Measurements from ENCODE around the gene DMAP1.

Gene DMAP1

DNA sequence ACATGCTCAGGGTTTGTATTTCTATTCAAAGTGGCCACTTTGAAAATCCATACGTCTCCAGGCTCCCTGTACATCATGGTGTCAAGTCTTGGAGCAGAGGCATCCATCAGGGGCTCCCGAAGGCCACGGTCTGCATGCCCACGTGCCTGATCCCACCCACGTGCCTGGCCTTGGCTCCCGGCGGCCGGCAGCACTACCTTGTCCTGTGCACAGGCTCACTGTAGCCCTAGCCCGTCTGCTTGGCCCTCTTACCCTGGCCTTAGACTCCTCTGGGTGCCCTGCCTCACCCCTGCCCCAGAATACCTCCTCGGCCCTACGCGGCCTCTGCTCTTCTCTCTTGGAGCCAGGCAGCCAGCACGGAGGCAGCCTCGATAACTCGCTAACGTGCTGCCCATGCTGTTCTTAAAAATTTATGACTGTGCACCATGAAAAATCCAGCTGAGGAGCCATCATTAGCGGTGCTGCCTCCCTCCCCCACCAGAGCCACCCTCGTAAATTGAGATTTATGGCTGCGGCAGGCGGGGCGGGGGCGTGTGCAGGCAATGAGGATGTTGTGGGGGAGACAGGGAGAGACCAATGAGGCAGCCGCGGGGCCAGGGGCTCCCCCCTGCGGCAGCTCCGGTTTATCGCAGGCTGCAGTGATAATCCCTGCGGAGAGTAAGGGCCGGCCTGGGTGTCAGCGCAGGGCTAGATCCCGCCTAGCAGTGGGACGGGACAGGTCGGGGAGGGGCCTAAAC, 24.6 kb downstream of the DMAP1 start (continued):
- TF ChIP-seq, protein P1, sequence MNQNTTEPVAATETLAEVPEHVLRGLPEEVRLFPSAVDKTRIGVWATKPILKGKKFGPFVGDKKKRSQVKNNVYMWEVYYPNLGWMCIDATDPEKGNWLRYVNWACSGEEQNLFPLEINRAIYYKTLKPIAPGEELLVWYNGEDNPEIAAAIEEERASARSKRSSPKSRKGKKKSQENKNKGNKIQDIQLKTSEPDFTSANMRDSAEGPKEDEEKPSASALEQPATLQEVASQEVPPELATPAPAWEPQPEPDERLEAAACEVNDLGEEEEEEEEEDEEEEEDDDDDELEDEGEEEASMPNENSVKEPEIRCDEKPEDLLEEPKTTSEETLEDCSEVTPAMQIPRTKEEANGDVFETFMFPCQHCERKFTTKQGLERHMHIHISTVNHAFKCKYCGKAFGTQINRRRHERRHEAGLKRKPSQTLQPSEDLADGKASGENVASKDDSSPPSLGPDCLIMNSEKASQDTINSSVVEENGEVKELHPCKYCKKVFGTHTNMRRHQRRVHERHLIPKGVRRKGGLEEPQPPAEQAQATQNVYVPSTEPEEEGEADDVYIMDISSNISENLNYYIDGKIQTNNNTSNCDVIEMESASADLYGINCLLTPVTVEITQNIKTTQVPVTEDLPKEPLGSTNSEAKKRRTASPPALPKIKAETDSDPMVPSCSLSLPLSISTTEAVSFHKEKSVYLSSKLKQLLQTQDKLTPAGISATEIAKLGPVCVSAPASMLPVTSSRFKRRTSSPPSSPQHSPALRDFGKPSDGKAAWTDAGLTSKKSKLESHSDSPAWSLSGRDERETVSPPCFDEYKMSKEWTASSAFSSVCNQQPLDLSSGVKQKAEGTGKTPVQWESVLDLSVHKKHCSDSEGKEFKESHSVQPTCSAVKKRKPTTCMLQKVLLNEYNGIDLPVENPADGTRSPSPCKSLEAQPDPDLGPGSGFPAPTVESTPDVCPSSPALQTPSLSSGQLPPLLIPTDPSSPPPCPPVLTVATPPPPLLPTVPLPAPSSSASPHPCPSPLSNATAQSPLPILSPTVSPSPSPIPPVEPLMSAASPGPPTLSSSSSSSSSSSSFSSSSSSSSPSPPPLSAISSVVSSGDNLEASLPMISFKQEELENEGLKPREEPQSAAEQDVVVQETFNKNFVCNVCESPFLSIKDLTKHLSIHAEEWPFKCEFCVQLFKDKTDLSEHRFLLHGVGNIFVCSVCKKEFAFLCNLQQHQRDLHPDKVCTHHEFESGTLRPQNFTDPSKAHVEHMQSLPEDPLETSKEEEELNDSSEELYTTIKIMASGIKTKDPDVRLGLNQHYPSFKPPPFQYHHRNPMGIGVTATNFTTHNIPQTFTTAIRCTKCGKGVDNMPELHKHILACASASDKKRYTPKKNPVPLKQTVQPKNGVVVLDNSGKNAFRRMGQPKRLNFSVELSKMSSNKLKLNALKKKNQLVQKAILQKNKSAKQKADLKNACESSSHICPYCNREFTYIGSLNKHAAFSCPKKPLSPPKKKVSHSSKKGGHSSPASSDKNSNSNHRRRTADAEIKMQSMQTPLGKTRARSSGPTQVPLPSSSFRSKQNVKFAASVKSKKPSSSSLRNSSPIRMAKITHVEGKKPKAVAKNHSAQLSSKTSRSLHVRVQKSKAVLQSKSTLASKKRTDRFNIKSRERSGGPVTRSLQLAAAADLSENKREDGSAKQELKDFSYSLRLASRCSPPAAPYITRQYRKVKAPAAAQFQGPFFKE (tag by site-specific recombination; IDR thresholded peaks at IDR 0.05; ENCODE audit: borderline replicate concordance): no peak
- TF ChIP-seq ZFP41 (tag by site-specific recombination; IDR thresholded peaks at IDR 0.05; ENCODE audit: borderline replicate concordance) (no peak), ZNF544 (tag by site-specific recombination; IDR thresholded peaks at IDR 0.05) (no peak), ZNF626 (tag by site-specific recombination; IDR thresholded peaks at IDR 0.05) (no peak), ZFP3 (tag by site-specific recombination; IDR thresholded peaks at IDR 0.05; ENCODE audit: low read depth) (no peak), SALL2 (tag by site-specific recombination; IDR thresholded peaks at IDR 0.05; ENCODE audit: borderline replicate concordance) (no peak), ZNF239 (tag by site-specific recombination; IDR thresholded peaks at IDR 0.05) (no peak), ZNF416 (tag by site-specific recombination; IDR thresholded peaks at IDR 0.05) (no peak), ZNF324 (tag by site-specific recombination; IDR thresholded peaks at IDR 0.05) (peak; percentile 97), TCF7L2 (IDR thresholded peaks at IDR 0.05; ENCODE audit: borderline replicate concordance, low read depth, low read length) (no peak), ZNF155 (tag by site-specific recombination; IDR thresholded peaks at IDR 0.05) (no peak), ZNF426 (tag by site-specific recombination; IDR thresholded peaks at IDR 0.05) (no peak), ZNF184 (tag by site-specific recombination; IDR thresholded peaks at IDR 0.05) (no peak), ZNF510 (tag by site-specific recombination; IDR thresholded peaks at IDR 0.05; ENCODE audit: insufficient replicate concordance) (no peak)
- TF ChIP-seq, protein P2, sequence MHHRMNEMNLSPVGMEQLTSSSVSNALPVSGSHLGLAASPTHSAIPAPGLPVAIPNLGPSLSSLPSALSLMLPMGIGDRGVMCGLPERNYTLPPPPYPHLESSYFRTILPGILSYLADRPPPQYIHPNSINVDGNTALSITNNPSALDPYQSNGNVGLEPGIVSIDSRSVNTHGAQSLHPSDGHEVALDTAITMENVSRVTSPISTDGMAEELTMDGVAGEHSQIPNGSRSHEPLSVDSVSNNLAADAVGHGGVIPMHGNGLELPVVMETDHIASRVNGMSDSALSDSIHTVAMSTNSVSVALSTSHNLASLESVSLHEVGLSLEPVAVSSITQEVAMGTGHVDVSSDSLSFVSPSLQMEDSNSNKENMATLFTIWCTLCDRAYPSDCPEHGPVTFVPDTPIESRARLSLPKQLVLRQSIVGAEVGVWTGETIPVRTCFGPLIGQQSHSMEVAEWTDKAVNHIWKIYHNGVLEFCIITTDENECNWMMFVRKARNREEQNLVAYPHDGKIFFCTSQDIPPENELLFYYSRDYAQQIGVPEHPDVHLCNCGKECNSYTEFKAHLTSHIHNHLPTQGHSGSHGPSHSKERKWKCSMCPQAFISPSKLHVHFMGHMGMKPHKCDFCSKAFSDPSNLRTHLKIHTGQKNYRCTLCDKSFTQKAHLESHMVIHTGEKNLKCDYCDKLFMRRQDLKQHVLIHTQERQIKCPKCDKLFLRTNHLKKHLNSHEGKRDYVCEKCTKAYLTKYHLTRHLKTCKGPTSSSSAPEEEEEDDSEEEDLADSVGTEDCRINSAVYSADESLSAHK (tag by site-specific recombination; IDR thresholded peaks at IDR 0.05): peak; percentile 90
- TF ChIP-seq, protein P3, sequence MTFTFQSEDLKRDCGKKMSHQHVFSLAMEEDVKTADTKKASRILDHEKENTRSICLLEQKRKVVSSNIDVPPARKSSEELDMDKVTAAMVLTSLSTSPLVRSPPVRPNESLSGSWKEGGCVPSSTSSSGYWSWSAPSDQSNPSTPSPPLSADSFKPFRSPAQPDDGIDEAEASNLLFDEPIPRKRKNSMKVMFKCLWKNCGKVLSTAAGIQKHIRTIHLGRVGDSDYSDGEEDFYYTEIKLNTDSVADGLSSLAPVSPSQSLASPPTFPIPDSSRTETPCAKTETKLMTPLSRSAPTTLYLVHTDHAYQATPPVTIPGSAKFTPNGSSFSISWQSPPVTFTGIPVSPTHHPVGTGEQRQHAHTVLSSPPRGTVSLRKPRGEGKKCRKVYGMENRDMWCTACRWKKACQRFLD (tag by site-specific recombination; IDR thresholded peaks at IDR 0.05): no peak
- TF ChIP-seq, protein P4, sequence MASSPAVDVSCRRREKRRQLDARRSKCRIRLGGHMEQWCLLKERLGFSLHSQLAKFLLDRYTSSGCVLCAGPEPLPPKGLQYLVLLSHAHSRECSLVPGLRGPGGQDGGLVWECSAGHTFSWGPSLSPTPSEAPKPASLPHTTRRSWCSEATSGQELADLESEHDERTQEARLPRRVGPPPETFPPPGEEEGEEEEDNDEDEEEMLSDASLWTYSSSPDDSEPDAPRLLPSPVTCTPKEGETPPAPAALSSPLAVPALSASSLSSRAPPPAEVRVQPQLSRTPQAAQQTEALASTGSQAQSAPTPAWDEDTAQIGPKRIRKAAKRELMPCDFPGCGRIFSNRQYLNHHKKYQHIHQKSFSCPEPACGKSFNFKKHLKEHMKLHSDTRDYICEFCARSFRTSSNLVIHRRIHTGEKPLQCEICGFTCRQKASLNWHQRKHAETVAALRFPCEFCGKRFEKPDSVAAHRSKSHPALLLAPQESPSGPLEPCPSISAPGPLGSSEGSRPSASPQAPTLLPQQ (tag by site-specific recombination; IDR thresholded peaks at IDR 0.05): peak; percentile 82
- TF ChIP-seq, protein P5, sequence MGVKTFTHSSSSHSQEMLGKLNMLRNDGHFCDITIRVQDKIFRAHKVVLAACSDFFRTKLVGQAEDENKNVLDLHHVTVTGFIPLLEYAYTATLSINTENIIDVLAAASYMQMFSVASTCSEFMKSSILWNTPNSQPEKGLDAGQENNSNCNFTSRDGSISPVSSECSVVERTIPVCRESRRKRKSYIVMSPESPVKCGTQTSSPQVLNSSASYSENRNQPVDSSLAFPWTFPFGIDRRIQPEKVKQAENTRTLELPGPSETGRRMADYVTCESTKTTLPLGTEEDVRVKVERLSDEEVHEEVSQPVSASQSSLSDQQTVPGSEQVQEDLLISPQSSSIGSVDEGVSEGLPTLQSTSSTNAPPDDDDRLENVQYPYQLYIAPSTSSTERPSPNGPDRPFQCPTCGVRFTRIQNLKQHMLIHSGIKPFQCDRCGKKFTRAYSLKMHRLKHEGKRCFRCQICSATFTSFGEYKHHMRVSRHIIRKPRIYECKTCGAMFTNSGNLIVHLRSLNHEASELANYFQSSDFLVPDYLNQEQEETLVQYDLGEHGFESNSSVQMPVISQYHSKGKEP (tag by site-specific recombination; IDR thresholded peaks at IDR 0.05): peak; percentile 78; the same call in 1 of the 2 replicates
- TF ChIP-seq, protein P6, sequence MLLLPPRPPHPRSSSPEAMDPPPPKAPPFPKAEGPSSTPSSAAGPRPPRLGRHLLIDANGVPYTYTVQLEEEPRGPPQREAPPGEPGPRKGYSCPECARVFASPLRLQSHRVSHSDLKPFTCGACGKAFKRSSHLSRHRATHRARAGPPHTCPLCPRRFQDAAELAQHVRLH (tag by site-specific recombination; IDR thresholded peaks at IDR 0.05): peak; percentile 91
- TF ChIP-seq, protein P7, sequence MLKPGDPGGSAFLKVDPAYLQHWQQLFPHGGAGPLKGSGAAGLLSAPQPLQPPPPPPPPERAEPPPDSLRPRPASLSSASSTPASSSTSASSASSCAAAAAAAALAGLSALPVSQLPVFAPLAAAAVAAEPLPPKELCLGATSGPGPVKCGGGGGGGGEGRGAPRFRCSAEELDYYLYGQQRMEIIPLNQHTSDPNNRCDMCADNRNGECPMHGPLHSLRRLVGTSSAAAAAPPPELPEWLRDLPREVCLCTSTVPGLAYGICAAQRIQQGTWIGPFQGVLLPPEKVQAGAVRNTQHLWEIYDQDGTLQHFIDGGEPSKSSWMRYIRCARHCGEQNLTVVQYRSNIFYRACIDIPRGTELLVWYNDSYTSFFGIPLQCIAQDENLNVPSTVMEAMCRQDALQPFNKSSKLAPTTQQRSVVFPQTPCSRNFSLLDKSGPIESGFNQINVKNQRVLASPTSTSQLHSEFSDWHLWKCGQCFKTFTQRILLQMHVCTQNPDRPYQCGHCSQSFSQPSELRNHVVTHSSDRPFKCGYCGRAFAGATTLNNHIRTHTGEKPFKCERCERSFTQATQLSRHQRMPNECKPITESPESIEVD (tag by site-specific recombination; IDR thresholded peaks at IDR 0.05): peak; percentile 91
- TF ChIP-seq, protein P8, sequence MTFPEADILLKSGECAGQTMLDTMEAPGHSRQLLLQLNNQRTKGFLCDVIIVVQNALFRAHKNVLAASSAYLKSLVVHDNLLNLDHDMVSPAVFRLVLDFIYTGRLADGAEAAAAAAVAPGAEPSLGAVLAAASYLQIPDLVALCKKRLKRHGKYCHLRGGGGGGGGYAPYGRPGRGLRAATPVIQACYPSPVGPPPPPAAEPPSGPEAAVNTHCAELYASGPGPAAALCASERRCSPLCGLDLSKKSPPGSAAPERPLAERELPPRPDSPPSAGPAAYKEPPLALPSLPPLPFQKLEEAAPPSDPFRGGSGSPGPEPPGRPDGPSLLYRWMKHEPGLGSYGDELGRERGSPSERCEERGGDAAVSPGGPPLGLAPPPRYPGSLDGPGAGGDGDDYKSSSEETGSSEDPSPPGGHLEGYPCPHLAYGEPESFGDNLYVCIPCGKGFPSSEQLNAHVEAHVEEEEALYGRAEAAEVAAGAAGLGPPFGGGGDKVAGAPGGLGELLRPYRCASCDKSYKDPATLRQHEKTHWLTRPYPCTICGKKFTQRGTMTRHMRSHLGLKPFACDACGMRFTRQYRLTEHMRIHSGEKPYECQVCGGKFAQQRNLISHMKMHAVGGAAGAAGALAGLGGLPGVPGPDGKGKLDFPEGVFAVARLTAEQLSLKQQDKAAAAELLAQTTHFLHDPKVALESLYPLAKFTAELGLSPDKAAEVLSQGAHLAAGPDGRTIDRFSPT (tag by site-specific recombination; IDR thresholded peaks at IDR 0.05): peak; percentile 89

Measured in HEK293 (cell line).